OCI-LY7 (cell line): ENCODE data around the gene PRAMEF9. TPM values are rescaled to one million over a fixed set of nuclear protein-coding genes. Genes with fewer than 3 reads are reported as not detected.
"Not testable (repeated sequence)": the region's sequence is repeated elsewhere in the genome, so short reads cannot be mapped to it uniquely, and the experiment has no call there.

Source experiments
- BruUV-seq: library from RNA; stranded (reverse); fragments of 400-500 nt; replicated peaks from 2 replicates; lab custom pipeline; 2021; lab: Mats Ljungman, UMichigan
- CTCF ChIA-PET: fragments of 300-600 bp; sonication (Branson Sonifier 250); formaldehyde crosslinking; loops from one replicate; lab custom pipeline; 2022; ENCODE audit warnings: antibody characterized with exemption; ENCODE audit not compliant: unreplicated experiment; lab: Charles Lee
- POLR2A ChIA-PET: fragments of 300-600 bp; sonication (Branson Sonifier 250); formaldehyde crosslinking; loops from one replicate; lab custom pipeline; 2022; ENCODE audit warnings: antibody characterized with exemption; lab: Charles Lee
- DNase-seq: peaks from one replicate; pipeline ENCODE4 v3.0.0-alpha.2; 2015; ENCODE audit warnings: low spot score
- H2AFZ ChIP-seq: fragments of 200-600 bp; sonication (generic), shearing (Covaris generic); 2 replicates; pipeline ENCODE4 v1.6.1; 2014; ENCODE audit warnings: mild to moderate bottlenecking, antibody characterized with exemption, low read length, moderate library complexity
- H3K27ac ChIP-seq: fragments of 200-600 bp; sonication (generic); 2 replicates; pipeline ENCODE4 v1.5.1; 2014; ENCODE audit warnings: mixed run types, low read depth, mild to moderate bottlenecking, moderate library complexity, low read length, inconsistent platforms; ENCODE audit not compliant: poor library complexity, severe bottlenecking
- H3K36me3 ChIP-seq: fragments of 200-600 bp; sonication (generic); 2 replicates; pipeline ENCODE4 v1.6.1; 2014; ENCODE audit warnings: mild to moderate bottlenecking, antibody characterized with exemption, low read length, moderate library complexity, mixed read lengths; ENCODE audit not compliant: insufficient read depth
- H3K4me1 ChIP-seq: fragments of 200-600 bp; sonication (generic); 2 replicates; pipeline ENCODE4 v1.5.1; 2014; ENCODE audit warnings: mild to moderate bottlenecking, low read length; ENCODE audit not compliant: insufficient read depth, poor library complexity, severe bottlenecking
- H3K4me2 ChIP-seq: fragments of 200-600 bp; sonication (generic); 2 replicates; pipeline ENCODE4 v1.6.1; 2014; ENCODE audit warnings: mild to moderate bottlenecking, low read length
- H3K4me3 ChIP-seq: fragments of 200-600 bp; sonication (generic); 2 replicates; pipeline ENCODE4 v1.5.1; 2014; ENCODE audit warnings: mild to moderate bottlenecking, low read depth, low read length; ENCODE audit not compliant: poor library complexity, severe bottlenecking
- H3K79me2 ChIP-seq: fragments of 200-600 bp; sonication (generic); 2 replicates; pipeline ENCODE4 v1.6.1; 2016; ENCODE audit warnings: low read depth, mild to moderate bottlenecking, low read length, moderate library complexity, mixed read lengths; ENCODE audit not compliant: insufficient read depth
- H3K9me2 ChIP-seq: fragments of 200-600 bp; sonication (generic); 2 replicates; pipeline ENCODE4 v1.6.1; 2016; ENCODE audit warnings: mild to moderate bottlenecking, low read length, mixed read lengths; ENCODE audit not compliant: insufficient read depth
- H3K9me3 ChIP-seq: fragments of 200-600 bp; sonication (generic); 2 replicates; pipeline ENCODE4 v1.6.1; 2014; ENCODE audit warnings: mild to moderate bottlenecking, mixed run types, low read length, mixed read lengths
- H4K20me1 ChIP-seq: fragments of 200-600 bp; sonication (generic); 2 replicates; pipeline ENCODE4 v1.6.1; 2014; ENCODE audit warnings: mild to moderate bottlenecking, antibody characterized with exemption, low read length, moderate library complexity, mixed read lengths; ENCODE audit not compliant: insufficient read depth
- CTCF ChIP-seq: fragments of 200-600 bp; sonication (generic); conservative IDR thresholded peaks from 2 replicates; pipeline ENCODE4 v1.5.1; 2014; ENCODE audit warnings: mild to moderate bottlenecking, antibody characterized with exemption, low read length, moderate library complexity, mixed read lengths
- EZH2phosphoT487 ChIP-seq: fragments of 200-600 bp; sonication (generic); IDR thresholded peaks from 2 replicates; pipeline ENCODE4 v1.6.1; 2018; ENCODE audit warnings: low read depth, borderline replicate concordance, mild to moderate bottlenecking, mixed run types, antibody characterized with exemption, low read length, moderate library complexity, mixed read lengths
- intact Hi-C: fragments of 100-400 bp; cut with micrococcal nuclease; formaldehyde crosslinking; loops from one replicate; pipeline ENCODE4 v1.10.0; 2022; ENCODE audit not compliant: unreplicated experiment
- total RNA-seq, 2 experiments: library from RNA; depleted of rRNA in 1 of 2; stranded (reverse); fragments of >200 nt in 1 of 2; shearing (Covaris generic) in 1 of 2; gene quantifications; 2 replicates each; pipeline ENCODE4 v1.2.3, GENCODE V29; 2014 to 2022

Gene PRAMEF9
- total RNA-seq, 2 experiments from 2014 or later = not detected

- POLR2A ChIA-PET, H3K4me1 ChIP-seq, H4K20me1 ChIP-seq, intact Hi-C loops, CTCF ChIA-PET, H2AFZ ChIP-seq, BruUV-seq, H3K4me3 ChIP-seq, H3K4me2 ChIP-seq, H3K36me3 ChIP-seq, H3K79me2 ChIP-seq, DNase-seq, H3K9me2 ChIP-seq, H3K9me3 ChIP-seq, H3K27ac ChIP-seq: not testable (repeated sequence)
These were observed 47.6 kb downstream of the PRAMEF9 start for GRCh38 chr1:13219203-13219602.

- POLR2A ChIA-PET, H3K79me2 ChIP-seq, H3K4me1 ChIP-seq, H3K4me3 ChIP-seq, H3K9me2 ChIP-seq, H2AFZ ChIP-seq, CTCF ChIA-PET, H3K27ac ChIP-seq, DNase-seq, H4K20me1 ChIP-seq, H3K36me3 ChIP-seq, BruUV-seq, H3K9me3 ChIP-seq, intact Hi-C loops, H3K4me2 ChIP-seq: not testable (repeated sequence)
These were observed 51.1 kb downstream of the PRAMEF9 start for GRCh38 chr1:13222788-13223187.

- intact Hi-C loops = no loop called here
- H2AFZ ChIP-seq = no peak overlapping the region
- H3K9me2 ChIP-seq = no peaks in the 10 kb centered on the region
- no peaks in the 10 kb centered on the region for H4K20me1 ChIP-seq
- H3K27ac ChIP-seq = no peak overlapping the region
- no TSS peak for BruUV-seq
- no peak for DNase-seq
- TF ChIP-seq EZH2phosphoT487 (no peak), CTCF (no peak)
- ChIA-PET CTCF (interaction anchor here (0.6 kb wide), 1 partner anchor 693 kb away, joined by 4 read pairs; no protein-coding TSS in a partner anchor), POLR2A (no interaction called here)
- H3K79me2 ChIP-seq = no peaks in the 10 kb centered on the region
- H3K36me3 ChIP-seq = no peaks in the 10 kb centered on the region
- no peaks in the 10 kb centered on the region for H3K9me3 ChIP-seq
- no peak overlapping the region for H3K4me2 ChIP-seq
- H3K4me3 ChIP-seq = no peak overlapping the region
- no peaks in the 10 kb centered on the region for H3K4me1 ChIP-seq
These were observed 52.9 kb downstream of the PRAMEF9 start for GRCh38 chr1:13224480-13225060.

- POLR2A ChIA-PET, H3K4me2 ChIP-seq, H4K20me1 ChIP-seq, DNase-seq, H3K79me2 ChIP-seq, H3K27ac ChIP-seq, H3K4me1 ChIP-seq, H3K36me3 ChIP-seq, CTCF ChIA-PET, intact Hi-C loops, BruUV-seq, H3K9me2 ChIP-seq, H3K9me3 ChIP-seq, H2AFZ ChIP-seq, H3K4me3 ChIP-seq: not testable (repeated sequence)
These were observed 54.1 kb downstream of the PRAMEF9 start, which contains the start of gene PRAMEF18 for GRCh38 chr1:13225675-13226204. PRAMEF18 (minus strand) TSS chr1:13226154; CDS start chr1:13226106, 48 bp downstream.

- BruUV-seq, H3K9me2 ChIP-seq, H3K27ac ChIP-seq, H3K79me2 ChIP-seq, POLR2A ChIA-PET, H3K4me2 ChIP-seq, H3K9me3 ChIP-seq, intact Hi-C loops, H3K36me3 ChIP-seq, H2AFZ ChIP-seq, CTCF ChIA-PET, H3K4me3 ChIP-seq, DNase-seq, H4K20me1 ChIP-seq, H3K4me1 ChIP-seq: not testable (repeated sequence)
These were observed 55.8 kb downstream of the PRAMEF9 start for GRCh38 chr1:13227271-13228055.
